HG03460 (cell line): ENCODE data around the gene TENM4.
A peak's percentile ranks its signal among the peaks of the same experiment; 100 is the strongest.

Experiments
- ATAC-seq: cut with Tn5 transposase; IDR thresholded peaks from one replicate; pipeline ENCODE4 v1.9.1; 2021; ENCODE audit not compliant: unreplicated experiment

Gene TENM4

DNA sequence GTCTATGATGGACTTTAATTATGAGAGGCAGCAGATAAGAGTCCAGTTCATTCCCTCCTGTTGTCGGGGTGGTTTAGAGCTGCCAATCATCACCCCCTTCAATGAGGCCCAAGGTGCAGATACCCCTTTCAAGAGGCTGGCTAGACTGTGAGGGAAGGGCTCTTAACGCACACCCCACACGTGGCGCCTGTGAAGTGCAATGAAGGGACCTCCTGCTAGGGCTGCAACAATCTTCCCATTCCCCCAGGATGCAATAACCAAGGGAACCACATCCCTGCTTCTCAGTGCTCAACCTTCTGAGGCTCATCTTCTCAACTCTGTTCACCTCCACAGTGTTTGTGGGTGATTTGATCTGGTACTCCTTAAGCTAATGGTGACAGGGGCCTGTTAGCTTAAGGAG, 19.0 kb downstream of the TENM4 start:
- no peak for ATAC-seq

DNA sequence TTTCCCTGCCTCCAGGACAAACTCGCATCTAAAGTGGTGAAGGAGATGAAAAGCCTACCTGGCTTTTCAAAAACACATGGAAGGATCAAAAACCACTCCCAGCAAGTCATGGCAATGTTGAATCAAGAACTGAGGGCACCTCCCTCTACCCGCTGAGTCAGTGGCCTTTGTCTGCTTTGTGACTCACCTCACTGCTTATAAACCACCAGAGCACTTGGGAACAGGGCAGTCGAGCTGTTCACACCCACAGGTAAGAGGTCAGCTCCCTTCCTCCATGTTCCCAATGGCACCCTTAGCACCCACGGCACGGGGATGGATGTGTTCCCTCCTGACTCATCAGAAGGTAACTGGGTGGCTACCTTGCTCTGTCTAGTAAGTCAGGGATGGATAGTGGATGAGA, 21.7 kb downstream of the TENM4 start:
- no peak for ATAC-seq

DNA sequence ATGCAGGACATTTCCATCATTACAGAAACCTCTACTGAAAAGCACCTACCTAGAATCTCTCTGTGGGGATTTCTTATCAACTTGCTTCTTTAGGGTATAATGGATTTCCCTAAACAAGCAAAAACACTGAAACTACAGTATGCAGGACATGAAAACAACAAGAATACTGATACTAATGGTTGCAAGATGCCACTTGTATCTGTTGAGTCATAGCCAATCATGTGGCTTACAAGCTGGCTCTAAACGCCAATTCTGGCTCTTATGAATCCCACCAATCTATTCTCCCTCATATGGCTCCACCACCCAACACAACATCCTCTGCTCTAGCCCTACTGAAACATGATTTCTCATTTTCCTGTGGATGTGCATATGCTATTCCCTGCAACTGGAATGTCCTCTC, 22.6 kb downstream of the TENM4 start:
- no peak for ATAC-seq

- ATAC-seq = no peak
Measured at GRCh38 chr11:79417069-79417920, 23.5 kb downstream of the TENM4 start.

- no peak for ATAC-seq
Measured at GRCh38 chr11:79415912-79416311, 24.9 kb downstream of the TENM4 start.

DNA sequence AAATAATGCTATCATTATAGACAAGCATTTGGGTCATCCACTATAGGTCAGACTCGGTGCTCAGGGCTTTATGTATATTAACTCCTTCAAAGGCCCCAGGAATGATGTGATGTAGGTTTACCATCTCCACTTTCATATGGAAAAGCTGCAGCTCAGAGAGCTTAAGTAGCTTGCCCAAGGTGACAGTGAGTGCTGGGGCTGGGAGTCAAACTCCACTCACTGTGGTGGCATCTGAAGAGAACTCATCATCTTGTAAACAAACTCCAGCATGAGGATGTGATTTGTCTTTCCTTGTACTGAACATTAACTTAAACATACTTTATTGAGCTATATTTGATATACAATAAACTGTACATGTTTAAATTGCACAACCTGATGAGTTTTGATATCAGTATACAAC, 25.4 kb downstream of the TENM4 start:
- no peak for ATAC-seq

GRCh38 chr11:79414644-79415317, 26.0 kb downstream of the TENM4 start:
- ATAC-seq = no peak

GRCh38 chr11:79414041-79414440, 26.8 kb downstream of the TENM4 start:
- ATAC-seq = no peak

DNA sequence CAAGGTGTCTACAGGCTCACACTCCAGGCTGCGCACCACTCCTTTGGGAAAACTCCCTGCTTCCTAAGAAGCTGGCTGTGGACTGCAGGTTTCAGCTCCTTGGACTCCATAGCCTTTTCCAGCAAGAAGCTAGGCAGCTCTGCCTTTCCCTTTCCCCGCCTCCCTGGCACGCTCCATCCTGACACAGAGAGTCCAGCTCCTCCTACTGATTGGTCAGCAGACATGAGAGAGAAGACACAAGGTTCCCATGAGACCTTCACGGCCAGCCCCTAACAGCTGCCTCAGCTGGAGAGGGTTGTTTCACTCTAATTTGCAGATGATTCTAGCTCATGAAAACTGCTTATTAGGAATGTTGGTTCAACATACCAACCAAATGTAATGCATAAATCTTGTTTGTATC, 27.6 kb downstream of the TENM4 start:
- ATAC-seq = no peak

DNA sequence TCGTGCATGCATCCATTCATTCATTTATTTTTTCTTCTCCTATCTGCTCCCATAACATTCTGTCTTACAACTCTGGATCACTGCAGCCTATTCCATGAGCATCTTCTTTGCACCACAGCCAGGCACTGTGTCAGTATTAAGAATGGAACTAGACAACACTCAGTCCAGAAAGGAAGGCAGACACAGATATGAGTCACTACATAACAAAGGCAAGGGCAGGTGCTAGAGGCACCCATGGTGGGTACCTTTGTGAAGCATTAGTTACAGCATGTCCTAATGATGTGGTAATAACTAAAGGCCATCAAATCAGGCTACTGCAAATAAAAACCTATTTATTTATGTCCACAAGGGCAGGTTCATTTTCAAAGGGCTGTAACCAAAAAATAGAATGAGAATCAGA, 28.1 kb downstream of the TENM4 start:
- no peak for ATAC-seq

DNA sequence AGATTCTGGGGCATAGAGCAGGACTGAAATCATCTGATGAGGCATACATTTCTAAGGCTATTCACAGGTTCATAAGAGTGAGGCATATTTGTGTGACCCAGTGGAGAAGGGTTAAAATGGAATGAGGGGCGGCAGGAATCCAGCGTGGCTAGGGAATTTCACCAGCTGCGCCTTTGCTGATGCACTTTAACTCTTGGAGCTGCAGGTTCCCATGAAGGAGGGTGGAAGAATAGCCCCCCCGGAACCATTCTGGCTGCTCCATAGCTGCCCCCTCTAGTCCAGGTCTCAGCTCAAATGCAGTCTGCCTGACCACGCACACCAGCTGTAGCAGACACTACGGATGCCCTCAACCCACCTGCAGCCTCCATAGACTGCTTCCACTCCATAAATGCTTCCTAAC, 31.5 kb downstream of the TENM4 start:
- no peak for ATAC-seq

GRCh38 chr11:79406376-79406775, 34.5 kb downstream of the TENM4 start:
- ATAC-seq = peak; percentile 92

DNA sequence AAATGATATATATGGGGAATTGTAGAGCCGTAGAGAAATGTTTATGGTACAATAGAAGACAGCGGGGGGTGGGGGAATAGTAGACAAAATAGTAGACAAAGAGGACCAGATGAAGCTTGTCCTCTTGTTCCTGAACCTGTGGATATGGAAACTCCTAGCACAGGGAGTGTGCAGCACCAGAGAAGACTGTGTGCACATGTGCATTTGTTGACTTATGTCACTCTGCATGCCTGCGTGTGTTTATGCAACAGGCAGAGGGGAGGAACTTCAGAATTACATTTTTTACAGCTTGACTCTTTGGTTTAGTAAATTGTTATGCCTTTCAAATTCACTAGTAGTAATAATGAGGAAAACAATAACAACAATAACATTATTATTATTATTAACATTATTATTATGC, 36.0 kb downstream of the TENM4 start:
- ATAC-seq = no peak

- no peak for ATAC-seq
Measured at GRCh38 chr11:79404325-79404724, 36.5 kb downstream of the TENM4 start.

GRCh38 chr11:79403839-79404238, 37.0 kb downstream of the TENM4 start:
- ATAC-seq = no peak

DNA sequence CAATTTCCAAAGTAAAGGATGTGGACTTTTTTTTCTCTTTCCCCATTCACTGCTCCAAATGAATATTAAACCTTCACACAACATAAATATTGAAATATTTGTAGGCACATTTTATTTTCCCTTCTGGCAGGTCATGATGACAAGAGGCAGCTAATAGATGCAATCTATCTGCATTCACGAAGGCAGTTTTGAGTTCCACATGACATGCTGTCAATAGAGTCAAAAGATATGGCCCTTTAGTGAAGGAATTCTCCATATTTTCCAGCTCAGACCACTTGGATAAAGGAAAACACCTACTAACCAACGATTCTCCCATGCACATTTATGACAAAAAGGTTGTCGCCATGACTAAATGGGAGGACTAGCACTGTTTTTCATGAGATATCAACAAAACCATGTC, 37.9 kb downstream of the TENM4 start:
- no peak for ATAC-seq

- ATAC-seq = no peak
Measured at GRCh38 chr11:79400717-79401330, 40.0 kb downstream of the TENM4 start.

- no peak for ATAC-seq
Measured at GRCh38 chr11:79400206-79400605, 40.6 kb downstream of the TENM4 start.

GRCh38 chr11:79397252-79397651, 43.6 kb downstream of the TENM4 start:
- ATAC-seq = no peak

- ATAC-seq = no peak
Measured at GRCh38 chr11:79396674-79397073, 44.2 kb downstream of the TENM4 start.

DNA sequence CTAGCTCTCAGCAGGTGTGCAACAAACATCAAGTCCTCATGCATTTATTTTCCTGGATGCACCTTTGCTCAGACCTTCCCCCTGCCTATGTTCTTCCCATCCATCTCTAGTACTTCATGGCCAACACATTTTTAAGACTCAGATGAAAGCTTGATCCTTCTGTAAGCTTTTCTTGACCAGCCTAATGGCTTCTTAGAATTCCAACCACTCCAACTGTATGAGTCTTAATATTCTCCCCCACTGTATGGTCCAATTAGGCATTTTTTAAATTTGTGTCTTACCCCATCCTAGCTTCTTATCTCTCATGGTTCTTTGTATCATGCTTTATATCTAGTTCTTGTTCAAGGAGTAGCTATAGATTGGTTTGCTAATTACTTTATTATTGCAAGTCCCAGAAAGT, 44.8 kb downstream of the TENM4 start:
- ATAC-seq = no peak

DNA sequence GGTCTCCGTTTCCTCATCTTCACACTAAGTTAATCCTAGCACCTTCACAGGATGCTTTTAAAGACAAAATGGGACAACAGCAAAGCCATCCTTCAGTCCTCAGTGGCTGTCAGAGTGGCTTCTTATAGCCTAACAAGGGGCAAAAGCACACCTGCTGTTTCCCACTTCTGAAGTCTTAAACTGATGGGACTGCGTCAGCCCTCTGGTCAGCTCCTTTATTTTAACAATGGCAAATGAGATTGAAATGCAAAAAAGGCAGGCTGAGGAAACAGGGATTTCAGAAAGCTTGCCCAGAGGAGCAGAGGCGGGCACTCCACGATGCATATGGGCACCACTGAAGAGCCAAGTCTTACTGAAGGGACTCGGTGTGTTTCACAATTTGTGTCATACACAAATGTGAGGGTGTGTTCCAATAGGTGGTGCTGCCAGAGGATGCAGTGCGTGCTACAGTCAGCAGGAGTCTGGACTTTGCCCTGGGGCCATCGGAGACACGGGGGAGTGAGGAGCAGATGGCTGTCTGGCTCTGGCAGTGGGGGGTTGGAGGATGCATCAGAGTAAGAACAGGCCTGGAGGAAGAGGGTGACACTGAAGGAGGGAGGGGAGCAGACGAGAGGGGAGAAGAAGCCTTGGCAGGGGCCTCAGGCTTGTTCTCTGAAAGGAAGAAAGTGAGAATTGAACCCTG, 47.3 kb downstream of the TENM4 start:
- ATAC-seq = no peak
